Measurements from ENCODE around the gene ATXN1. TPM values are rescaled to one million over a fixed set of nuclear protein-coding genes. Genes with fewer than 3 reads are reported as not detected.

ATXN1 gene
- polyA plus RNA-seq, 1 donor from 2014 or later = 28.2 TPM

GRCh38 chr6:16720861-16721260 is 40.4 kb downstream of the ATXN1 start:
- Histone ChIP-seq H3K79me2 (replicated peaks; ENCODE audit: insufficient read depth, low read length) (no peaks in the 10 kb centered on the region), H3K36me3 (ENCODE audit: insufficient read depth, low read length) (peaks cover 3% of the 10 kb centered on the region)

GRCh38 chr6:16719488-16719887 is 41.8 kb downstream of the ATXN1 start:
- no peaks in the 10 kb centered on the region for H3K9me3 ChIP-seq (ENCODE audit: low read length)
- no peaks in the 10 kb centered on the region for H3K79me2 ChIP-seq (replicated peaks; ENCODE audit: insufficient read depth, low read length)
- H3K27me3 ChIP-seq (ENCODE audit: insufficient read depth, low read depth, low read length) = no peaks in the 10 kb centered on the region
- H3K27ac ChIP-seq (ENCODE audit: low read length) = no peak overlapping the region
- H3K4me3 ChIP-seq (ENCODE audit: low read length) = no peak overlapping the region
- no peak overlapping the region for H3K9ac ChIP-seq (ENCODE audit: low read length)
- H2AFZ ChIP-seq (ENCODE audit: low read depth, low read length) = no peak overlapping the region
- H3K9me2 ChIP-seq (ENCODE audit: insufficient read depth, low read length) = no peaks in the 10 kb centered on the region
- peaks cover 3% of the 10 kb centered on the region for H3K36me3 ChIP-seq (ENCODE audit: insufficient read depth, low read length)
- no peaks in the 10 kb centered on the region for H3F3A ChIP-seq (ENCODE audit: insufficient read depth, low read length, poor library complexity, severe bottlenecking)
- no peaks in the 10 kb centered on the region for H4K20me1 ChIP-seq (ENCODE audit: insufficient read depth)
- no peak overlapping the region for H3K4me2 ChIP-seq (ENCODE audit: low read length)
- TF ChIP-seq EP300 (conservative IDR thresholded peaks at IDR 0.05; ENCODE audit: poor library complexity, severe bottlenecking) (no peak), RAD21 (conservative IDR thresholded peaks at IDR 0.05) (no peak), POLR2AphosphoS5 (IDR thresholded peaks at IDR 0.05) (no peak)

More at GRCh38 chr6:16720861-16721260, 40.4 kb downstream of the ATXN1 start:
- H3K27ac ChIP-seq (ENCODE audit: low read length) = no peak overlapping the region
- no peak for TF ChIP-seq EP300 (conservative IDR thresholded peaks at IDR 0.05; ENCODE audit: poor library complexity, severe bottlenecking)
- H3K4me3 ChIP-seq (ENCODE audit: low read length) = no peak overlapping the region
- no peaks in the 10 kb centered on the region for H3K9me2 ChIP-seq (ENCODE audit: insufficient read depth, low read length)
- H4K20me1 ChIP-seq (ENCODE audit: insufficient read depth) = no peaks in the 10 kb centered on the region
- no peaks in the 10 kb centered on the region for H3K9me3 ChIP-seq (ENCODE audit: low read length)
- no peak overlapping the region for H3K9ac ChIP-seq (ENCODE audit: low read length)
- H3K27me3 ChIP-seq (ENCODE audit: insufficient read depth, low read depth, low read length) = no peaks in the 10 kb centered on the region
- no peak overlapping the region for H2AFZ ChIP-seq (ENCODE audit: low read depth, low read length)
- H3F3A ChIP-seq (ENCODE audit: insufficient read depth, low read length, poor library complexity, severe bottlenecking) = no peaks in the 10 kb centered on the region
- H3K4me2 ChIP-seq (ENCODE audit: low read length) = no peak overlapping the region

- no peaks in the 10 kb centered on the region for H3K9me3 ChIP-seq (ENCODE audit: low read length)
- peaks cover 3% of the 10 kb centered on the region for H3K36me3 ChIP-seq (ENCODE audit: insufficient read depth, low read length)
- no peaks in the 10 kb centered on the region for H3K79me2 ChIP-seq (replicated peaks; ENCODE audit: insufficient read depth, low read length)
- H3K9ac ChIP-seq (ENCODE audit: low read length) = no peak overlapping the region
- TF ChIP-seq REST (IDR thresholded peaks at IDR 0.05; ENCODE audit: borderline replicate concordance) = no peak
- no peak for TF ChIP-seq SMC3 (conservative IDR thresholded peaks at IDR 0.05; ENCODE audit: poor library complexity)
- no peak for TF ChIP-seq POLR2AphosphoS5 (IDR thresholded peaks at IDR 0.05)
- no peak for TF ChIP-seq EP300 (conservative IDR thresholded peaks at IDR 0.05; ENCODE audit: poor library complexity, severe bottlenecking)
- no peak for TF ChIP-seq MXI1 (conservative IDR thresholded peaks at IDR 0.05; ENCODE audit: poor library complexity, severe bottlenecking)
- TF ChIP-seq RAD21 (conservative IDR thresholded peaks at IDR 0.05) = no peak
- no peak for TF ChIP-seq EZH2 (IDR thresholded peaks at IDR 0.05; ENCODE audit: borderline replicate concordance, insufficient read depth, low read length, poor library complexity, severe bottlenecking)
- TF ChIP-seq TAF1 (IDR thresholded peaks at IDR 0.05; ENCODE audit: low read depth) = no peak
- TF ChIP-seq CTCF (IDR thresholded peaks at IDR 0.05; ENCODE audit: poor library complexity, severe bottlenecking) = no peak
- no peak overlapping the region for H3K4me2 ChIP-seq (ENCODE audit: low read length)
- no peak overlapping the region for H3K4me3 ChIP-seq (ENCODE audit: low read length)
- H4K20me1 ChIP-seq (ENCODE audit: insufficient read depth) = no peaks in the 10 kb centered on the region
- H3K9me2 ChIP-seq (ENCODE audit: insufficient read depth, low read length) = no peaks in the 10 kb centered on the region
- no peak overlapping the region for H3K27ac ChIP-seq (ENCODE audit: low read length)
- H3F3A ChIP-seq (ENCODE audit: insufficient read depth, low read length, poor library complexity, severe bottlenecking) = no peaks in the 10 kb centered on the region
- H3K27me3 ChIP-seq (ENCODE audit: insufficient read depth, low read depth, low read length) = no peaks in the 10 kb centered on the region
- no peak overlapping the region for H2AFZ ChIP-seq (ENCODE audit: low read depth, low read length)
Observed at GRCh38 chr6:16718356-16718755, 42.9 kb downstream of the ATXN1 start.

Measured in neural cell (in vitro differentiated cells).